ENCODE results near the gene COPG1. TPM values are rescaled to one million over a fixed set of nuclear protein-coding genes. Genes with fewer than 3 reads are reported as not detected.

The COPG1 gene
- polyA plus RNA-seq, 3 donors: 59.9 to 94.5 (median 60.2) TPM

GRCh38 chr3:129281726-129282125 is 32.3 kb downstream of the COPG1 start:
- Mint-ChIP-seq H3K9me3 (peaks cover 0 to 1% (median 0%) of the 10 kb centered on the region in 7 donors), H3K4me1 (peaks cover 35% of the 10 kb centered on the region), H3K4me3 (no peak overlapping the region), H3K27ac (peak overlapping the region in 1 of 7 donors; percentile 8), H3K36me3 (peaks cover 19 to 26% of the 10 kb centered on the region in 2 donors), H3K27me3 (ENCODE audit: low read depth in 3 of 3) (peaks cover 4 to 8% (median 5%) of the 10 kb centered on the region in 3 donors)
- no peak for DNase-seq
- Histone ChIP-seq H3K27ac (ENCODE audit: low read depth in 1 of 2, low read length in 2 of 2) (no peak overlapping the region), H3K9ac (ENCODE audit: insufficient read depth, low read length, poor library complexity, severe bottlenecking) (no peak overlapping the region), H3K9me3 (replicated peaks in 1 of 2; ENCODE audit: control insufficient read depth in 1 of 2, insufficient read depth in 1 of 2, low read length in 2 of 2) (no peaks in the 10 kb centered on the region), H2AFZ (ENCODE audit: insufficient read depth, low read depth, low read length, poor library complexity, severe bottlenecking) (no peak overlapping the region), H4K20me1 (ENCODE audit: insufficient read depth, low read length) (peaks cover 3% of the 10 kb centered on the region), H3K36me3 (replicated peaks in 1 of 2; ENCODE audit: control insufficient read depth in 1 of 2, insufficient read depth in 2 of 2, low read length in 2 of 2) (peaks cover 2 to 13% of the 10 kb centered on the region in 2 donors), H3K27me3 (ENCODE audit: control insufficient read depth in 2 of 2, insufficient read depth in 2 of 2, low read length in 2 of 2) (peaks cover 0 to 6% of the 10 kb centered on the region in 2 donors), H3K4me3 (replicated peaks in 1 of 3; ENCODE audit: low read depth in 2 of 3, low read length in 3 of 3) (no peak overlapping the region), H3K79me2 (ENCODE audit: insufficient read depth, low read length) (peaks cover 3% of the 10 kb centered on the region), H3K4me2 (replicated peaks; ENCODE audit: extremely low read depth, low read length, poor library complexity, severe bottlenecking) (no peak overlapping the region), H3K4me1 (ENCODE audit: control insufficient read depth in 1 of 2, insufficient read depth in 2 of 2, low read length in 2 of 2) (peaks cover 26 to 39% of the 10 kb centered on the region in 2 donors)
- TF ChIP-seq, protein P1, sequence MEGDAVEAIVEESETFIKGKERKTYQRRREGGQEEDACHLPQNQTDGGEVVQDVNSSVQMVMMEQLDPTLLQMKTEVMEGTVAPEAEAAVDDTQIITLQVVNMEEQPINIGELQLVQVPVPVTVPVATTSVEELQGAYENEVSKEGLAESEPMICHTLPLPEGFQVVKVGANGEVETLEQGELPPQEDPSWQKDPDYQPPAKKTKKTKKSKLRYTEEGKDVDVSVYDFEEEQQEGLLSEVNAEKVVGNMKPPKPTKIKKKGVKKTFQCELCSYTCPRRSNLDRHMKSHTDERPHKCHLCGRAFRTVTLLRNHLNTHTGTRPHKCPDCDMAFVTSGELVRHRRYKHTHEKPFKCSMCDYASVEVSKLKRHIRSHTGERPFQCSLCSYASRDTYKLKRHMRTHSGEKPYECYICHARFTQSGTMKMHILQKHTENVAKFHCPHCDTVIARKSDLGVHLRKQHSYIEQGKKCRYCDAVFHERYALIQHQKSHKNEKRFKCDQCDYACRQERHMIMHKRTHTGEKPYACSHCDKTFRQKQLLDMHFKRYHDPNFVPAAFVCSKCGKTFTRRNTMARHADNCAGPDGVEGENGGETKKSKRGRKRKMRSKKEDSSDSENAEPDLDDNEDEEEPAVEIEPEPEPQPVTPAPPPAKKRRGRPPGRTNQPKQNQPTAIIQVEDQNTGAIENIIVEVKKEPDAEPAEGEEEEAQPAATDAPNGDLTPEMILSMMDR (IDR thresholded peaks at IDR 0.05): no peak
- 76% methylated on average over 2 of the region's 5 CpGs for WGBS (ENCODE audit: insufficient coverage)
- intact Hi-C loops (cut with micrococcal nuclease): no loop called here

GRCh38 chr3:129282727-129283327 is 33.4 kb downstream of the COPG1 start:
- peaks cover 34% of the 10 kb centered on the region for H3K4me1 Mint-ChIP-seq
- no peak overlapping the region for H3K27ac Mint-ChIP-seq
- peaks cover 0 to 6% of the 10 kb centered on the region in 2 donors for H3K27me3 ChIP-seq (ENCODE audit: control insufficient read depth in 2 of 2, insufficient read depth in 2 of 2, low read length in 2 of 2)
- DNase-seq: peak in 2 of 3 donors; percentile 30 to 36
- H4K20me1 ChIP-seq (ENCODE audit: insufficient read depth, low read length): no peaks in the 10 kb centered on the region
- H3K79me2 ChIP-seq (ENCODE audit: insufficient read depth, low read length): peaks cover 3% of the 10 kb centered on the region
- WGBS (ENCODE audit: insufficient coverage): 65% methylated on average over 2 of the region's 6 CpGs
- H3K27me3 Mint-ChIP-seq (ENCODE audit: low read depth in 3 of 3): peaks cover 4 to 8% (median 5%) of the 10 kb centered on the region in 3 donors
- peaks cover 0 to 1% (median 0%) of the 10 kb centered on the region in 7 donors for H3K9me3 Mint-ChIP-seq
- intact Hi-C loops (cut with micrococcal nuclease): no loop called here
- no peak overlapping the region for H3K4me2 ChIP-seq (replicated peaks; ENCODE audit: extremely low read depth, low read length, poor library complexity, severe bottlenecking)
- H3K4me3 ChIP-seq (replicated peaks in 1 of 3; ENCODE audit: low read depth in 2 of 3, low read length in 3 of 3): no peak overlapping the region
- H3K36me3 Mint-ChIP-seq: peaks cover 9 to 22% of the 10 kb centered on the region in 2 donors
- H3K9me3 ChIP-seq (replicated peaks in 1 of 2; ENCODE audit: control insufficient read depth in 1 of 2, insufficient read depth in 1 of 2, low read length in 2 of 2): no peaks in the 10 kb centered on the region
- peaks cover 3 to 7% of the 10 kb centered on the region in 2 donors for H3K36me3 ChIP-seq (replicated peaks in 1 of 2; ENCODE audit: control insufficient read depth in 1 of 2, insufficient read depth in 2 of 2, low read length in 2 of 2)
- H3K27ac ChIP-seq (ENCODE audit: low read depth in 1 of 2, low read length in 2 of 2): no peak overlapping the region
- no peak overlapping the region for H3K9ac ChIP-seq (ENCODE audit: insufficient read depth, low read length, poor library complexity, severe bottlenecking)
- H3K4me3 Mint-ChIP-seq: no peak overlapping the region
- H2AFZ ChIP-seq (ENCODE audit: insufficient read depth, low read depth, low read length, poor library complexity, severe bottlenecking): no peak overlapping the region
- peaks cover 25 to 37% of the 10 kb centered on the region in 2 donors for H3K4me1 ChIP-seq (ENCODE audit: control insufficient read depth in 1 of 2, insufficient read depth in 2 of 2, low read length in 2 of 2)
- TF ChIP-seq, protein P1 (IDR thresholded peaks at IDR 0.05): no peak
